NT2/D1 (cell line): ENCODE measurements around the gene OR4C45.

Experiments
- YY1 ChIP-seq: IDR thresholded peaks from 2 replicates; pipeline ENCODE4 v1.6.1; 2011; ENCODE audit not compliant: insufficient read length, insufficient read depth
- ZNF274 ChIP-seq: IDR thresholded peaks from 2 replicates; pipeline ENCODE4 v1.6.1; 2011; ENCODE audit warnings: mild to moderate bottlenecking, low read depth, low read length

GRCh38 chr11:50077526-50077925 lies 44.9 kb downstream of the OR4C45 start:
- TF ChIP-seq ZNF274 (no peak), YY1 (no peak)
